Tongue (tissue), 2 donors: ENCODE data around the gene NPHP1. TPM values are rescaled to one million over a fixed set of nuclear protein-coding genes. Genes with fewer than 3 reads are reported as not detected.
"Not testable (repeated sequence)": the region's sequence is repeated elsewhere in the genome, so short reads cannot be mapped to it uniquely, and the experiment has no call there.

ENCODE experiments used
- DNase-seq: peaks from one replicate; pipeline ENCODE4 v3.0.0-alpha.2; 2015
- total RNA-seq: library from RNA; depleted of rRNA; stranded (reverse); fragments of >200 nt; gene quantifications from one replicate; pipeline ENCODE4 v1.2.3, GENCODE V29; 2014

The NPHP1 gene
- total RNA-seq, 1 donor from 2014 or later, result 7.5 TPM

DNA sequence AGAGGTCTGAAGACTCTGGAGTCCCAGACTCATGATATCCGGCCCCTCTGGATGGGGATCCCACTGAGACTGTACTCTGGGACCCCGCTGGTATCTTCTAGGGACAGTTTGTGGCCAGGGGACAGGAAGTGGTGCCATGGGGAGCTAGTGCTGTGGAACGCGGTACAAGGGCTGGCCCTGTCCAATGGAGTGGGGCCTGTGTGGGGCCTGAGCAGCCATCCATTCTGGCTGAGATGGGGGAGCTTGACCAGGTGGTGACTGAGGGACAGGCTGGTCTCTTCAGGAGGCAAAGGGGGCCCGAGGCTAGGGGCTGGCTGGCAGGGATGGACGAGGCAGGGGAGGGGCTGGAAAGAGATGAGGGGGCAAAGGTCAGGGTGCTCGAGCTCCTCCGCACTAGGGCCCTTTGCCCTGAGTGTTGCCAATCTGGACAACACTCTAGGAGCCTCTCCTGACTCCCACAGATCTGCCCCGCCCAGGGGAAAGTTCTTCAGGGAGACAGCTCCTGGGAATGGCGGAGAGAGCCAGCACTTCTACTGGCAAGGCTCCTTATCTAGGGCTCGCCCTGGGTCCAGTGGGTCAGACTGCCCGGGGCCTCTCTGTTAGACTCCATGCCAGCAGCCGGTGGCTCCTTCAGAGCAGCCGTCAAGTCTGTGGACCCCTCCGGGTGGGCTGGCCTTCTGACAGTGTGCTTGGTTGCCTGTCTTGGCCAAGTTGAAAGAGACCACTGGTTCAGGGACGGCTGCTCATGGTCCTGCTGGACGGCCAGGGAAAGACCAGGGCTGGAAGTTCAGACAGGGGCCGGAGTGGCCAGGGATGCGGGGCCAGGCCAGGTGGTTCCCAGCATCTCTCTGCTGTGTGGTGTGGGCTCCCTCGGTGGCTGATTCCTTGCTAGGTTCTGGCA, 101.5 kb downstream of the NPHP1 start:
- DNase-seq, result no peak

DNA sequence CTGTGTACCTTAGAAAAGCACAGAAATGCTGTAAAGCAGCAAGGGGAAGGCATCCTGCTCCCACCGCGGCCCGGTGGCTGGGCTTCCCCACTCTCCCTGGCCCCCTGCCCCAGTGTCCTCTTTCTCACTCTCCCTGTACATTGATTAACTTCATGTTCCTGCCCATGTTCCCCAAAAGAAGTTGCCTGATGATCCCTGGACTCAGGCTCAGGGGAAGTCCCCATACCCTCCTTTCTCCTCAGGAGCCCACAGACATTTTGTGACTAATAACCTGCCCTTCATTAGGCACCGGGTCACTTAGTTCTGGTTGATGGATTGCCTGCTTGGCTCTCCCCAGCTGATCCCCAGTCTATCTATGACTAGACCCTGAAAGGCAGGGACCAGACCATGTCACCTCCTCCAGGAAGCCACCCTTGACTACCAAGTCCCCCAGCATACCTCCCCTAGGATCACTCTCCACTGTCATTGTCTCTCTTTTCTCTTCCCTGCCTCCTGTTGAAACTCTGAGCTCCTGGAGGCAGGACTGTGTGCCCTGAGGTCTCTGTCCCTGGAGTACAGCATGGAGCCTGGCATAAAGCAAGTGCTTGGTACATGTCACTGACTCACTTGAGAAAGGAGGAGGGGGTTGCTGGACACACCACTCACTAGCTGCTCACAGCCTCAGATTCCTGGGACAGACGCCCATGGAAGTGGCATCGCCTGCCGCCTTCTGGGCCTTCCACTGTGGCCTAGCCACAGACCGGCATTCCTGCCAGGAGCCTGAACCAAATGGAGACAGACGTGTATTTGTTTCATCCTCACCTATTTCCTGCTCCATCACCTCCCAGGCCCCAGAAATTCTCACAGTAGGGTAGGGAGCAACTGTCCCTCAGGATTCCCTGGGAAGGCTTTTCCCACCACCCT, 102.7 kb downstream of the NPHP1 start:
- DNase-seq, result no peak

- DNase-seq, result peak; percentile 96
These were observed 103.5 kb downstream of the NPHP1 start for GRCh38 chr2:110101280-110101844.

- DNase-seq, result not testable (repeated sequence)
These were observed 103.9 kb downstream of the NPHP1 start for GRCh38 chr2:110100880-110101279.

GRCh38 chr2:110100480-110100879, 104.3 kb downstream of the NPHP1 start:
- no peak for DNase-seq

DNA sequence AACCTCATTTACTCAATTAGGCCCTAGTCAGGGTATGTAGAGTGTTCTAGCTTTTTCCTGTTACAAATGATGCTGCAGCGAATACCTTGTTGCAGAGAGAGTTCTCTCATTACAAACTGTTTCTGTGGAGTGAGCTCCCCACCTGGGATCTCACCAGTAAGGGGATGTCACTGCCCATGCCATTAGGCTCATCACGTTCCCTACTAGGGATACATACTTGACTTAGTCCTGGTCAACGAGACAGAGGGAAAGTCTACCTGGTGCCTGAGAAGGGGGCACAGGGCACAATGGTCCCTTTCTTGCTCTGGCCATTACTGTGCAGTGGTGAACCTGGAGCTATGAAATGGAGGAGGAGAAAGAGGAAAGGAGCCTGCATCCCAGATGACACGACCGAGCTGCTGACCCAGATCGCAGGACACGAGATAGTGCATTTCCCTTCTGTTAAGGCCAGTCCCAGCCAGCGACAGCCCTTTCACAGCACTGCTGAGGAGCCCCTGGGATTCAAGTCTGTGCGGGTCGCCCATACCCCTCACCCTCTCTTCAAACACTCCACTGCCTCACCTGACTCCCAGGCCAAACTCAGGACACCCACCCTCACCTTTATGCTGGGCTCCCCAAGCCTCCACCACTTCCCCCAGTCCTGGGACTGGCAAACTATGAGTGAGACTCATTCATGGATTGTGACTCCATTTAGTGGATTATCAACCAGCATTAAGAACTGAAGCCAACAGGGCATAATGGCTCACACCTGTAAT, 105.2 kb downstream of the NPHP1 start:
- no peak for DNase-seq

GRCh38 chr2:110099038-110099425, 105.8 kb downstream of the NPHP1 start:
- DNase-seq, result no peak

DNA sequence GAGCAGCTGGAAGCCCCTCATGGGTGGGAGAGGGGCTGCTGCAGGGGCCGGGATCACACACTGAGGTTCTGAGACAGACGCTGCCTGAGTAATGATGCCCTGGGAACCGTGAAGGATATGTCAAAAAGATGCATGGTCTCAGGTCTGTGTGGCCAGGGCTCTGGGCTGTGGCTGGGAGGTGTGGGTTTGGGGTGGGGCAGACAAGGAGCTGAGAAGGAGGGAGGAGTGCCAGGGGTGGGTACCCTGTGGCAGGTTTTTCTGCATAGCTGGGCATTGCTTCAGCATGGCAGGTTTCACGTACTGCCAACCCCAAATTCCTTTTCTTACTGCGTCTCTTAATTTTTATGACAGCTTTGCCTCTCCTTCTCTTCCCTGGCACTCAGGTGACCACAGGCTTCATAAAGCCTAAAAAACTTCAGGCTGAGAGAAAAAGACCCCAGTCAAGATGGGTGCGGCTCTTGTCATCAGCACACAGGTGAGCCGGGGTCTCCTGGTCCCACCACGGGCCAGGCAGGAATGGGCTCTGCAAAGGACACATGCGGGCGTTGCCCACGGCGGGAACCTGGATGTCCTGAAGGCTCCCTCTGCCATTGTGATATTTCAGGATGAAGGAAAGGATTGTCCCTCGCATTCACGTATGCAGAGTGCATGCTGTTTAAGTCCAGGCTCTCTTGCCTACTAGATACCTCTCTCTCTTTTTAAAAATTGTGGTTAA, 107.2 kb downstream of the NPHP1 start:
- no peak for DNase-seq

DNA sequence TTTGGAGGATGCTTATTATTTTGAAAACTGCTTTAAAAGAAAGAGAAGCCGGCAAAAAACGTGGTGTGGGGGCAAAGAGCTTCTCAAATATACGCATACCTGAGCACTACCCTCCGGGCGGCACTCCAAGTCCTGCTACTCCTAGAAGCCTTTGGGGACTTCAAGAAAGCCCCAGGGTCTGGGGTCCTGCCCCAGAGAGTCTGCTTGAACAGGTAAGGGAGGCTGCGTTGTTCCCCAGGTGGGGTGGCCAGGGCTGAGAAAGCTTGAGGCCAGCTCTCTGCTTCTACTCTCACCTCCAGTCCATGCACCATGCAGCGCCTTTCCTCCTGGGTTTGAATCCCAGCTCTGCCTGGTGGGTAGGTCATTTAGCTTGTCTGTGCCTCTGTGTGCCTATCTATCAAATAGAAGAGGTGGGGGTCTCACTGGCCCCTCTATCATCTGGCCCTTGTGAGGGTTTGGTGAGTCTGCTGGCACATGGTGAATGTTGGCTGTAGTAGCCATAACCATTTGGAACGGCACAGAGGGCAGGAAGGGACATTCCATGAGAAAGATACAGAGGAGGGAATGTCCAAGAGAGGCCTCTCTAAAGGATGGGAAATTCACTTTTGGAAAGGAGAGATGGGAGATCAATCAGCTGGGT, 108.7 kb downstream of the NPHP1 start:
- DNase-seq, result no peak

DNA sequence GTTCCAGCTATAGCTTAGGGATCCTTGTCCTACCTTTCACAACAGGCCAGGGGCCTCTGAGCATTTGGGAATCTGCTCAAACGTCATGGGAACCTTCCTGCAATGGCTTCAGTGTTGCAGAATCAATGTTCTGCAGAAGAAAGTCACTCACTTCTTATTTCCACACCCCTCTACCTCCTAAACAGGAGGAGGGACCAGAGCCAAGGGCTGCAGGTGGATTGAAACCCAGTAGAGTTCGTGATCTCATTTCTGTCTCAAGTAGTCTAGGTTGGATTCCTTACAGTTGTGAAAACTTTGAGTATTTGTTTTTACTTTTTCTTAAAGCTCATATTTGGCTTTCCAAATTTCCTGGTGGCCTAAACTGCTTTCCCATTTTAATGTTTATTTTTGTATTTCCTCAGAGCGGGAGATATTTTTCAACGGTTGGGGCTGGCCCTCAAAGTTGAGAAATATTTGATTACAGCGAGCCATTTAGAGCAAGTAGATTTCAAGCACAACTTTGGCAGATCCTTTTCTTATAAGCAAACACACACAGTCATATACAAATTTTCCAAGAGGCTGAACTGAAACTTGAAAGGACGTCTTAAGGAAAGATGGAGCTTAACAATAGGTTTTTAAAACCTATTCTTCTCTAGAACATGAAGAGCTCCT, 109.8 kb downstream of the NPHP1 start:
- not testable (repeated sequence) for DNase-seq

DNA sequence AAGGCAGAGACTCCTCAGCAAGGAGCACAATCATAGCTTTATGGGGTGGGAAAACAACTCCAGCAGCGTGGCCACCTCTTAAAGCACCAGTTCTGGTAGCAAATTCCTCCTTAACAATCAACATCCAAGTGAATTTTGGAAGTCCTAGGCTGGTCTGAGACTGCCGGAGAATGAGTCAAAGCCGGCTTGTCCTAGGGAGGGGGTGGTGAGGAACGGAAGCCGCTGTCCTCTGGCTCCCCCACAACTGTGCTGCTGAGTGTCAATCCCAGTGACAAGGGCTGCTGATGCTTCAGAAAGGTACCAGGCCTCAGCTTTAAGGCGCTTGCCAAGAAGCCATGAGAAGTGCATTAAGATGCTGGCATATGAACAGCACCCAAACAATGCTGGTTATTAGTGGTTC, 110.9 kb downstream of the NPHP1 start:
- DNase-seq, result not testable (repeated sequence)

DNA sequence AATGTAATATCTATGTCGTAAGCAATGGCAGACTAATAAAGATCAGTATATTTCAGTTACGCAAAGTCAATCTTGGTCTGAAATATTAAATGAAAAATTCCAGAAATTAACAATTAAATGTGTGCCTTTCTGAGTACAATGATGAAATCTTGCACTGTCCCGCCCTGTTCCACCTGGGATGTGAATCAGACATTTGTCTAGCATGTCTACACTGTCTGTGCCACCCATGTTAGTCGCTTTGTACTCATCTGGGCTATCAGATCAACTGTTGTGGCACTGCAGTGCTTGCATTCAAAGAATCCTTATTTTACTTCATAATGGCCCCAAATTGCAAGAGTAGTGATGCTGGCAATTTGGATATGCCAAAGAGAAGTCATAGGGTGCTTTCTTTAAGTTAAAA, 114.6 kb downstream of the NPHP1 start:
- not testable (repeated sequence) for DNase-seq

DNA sequence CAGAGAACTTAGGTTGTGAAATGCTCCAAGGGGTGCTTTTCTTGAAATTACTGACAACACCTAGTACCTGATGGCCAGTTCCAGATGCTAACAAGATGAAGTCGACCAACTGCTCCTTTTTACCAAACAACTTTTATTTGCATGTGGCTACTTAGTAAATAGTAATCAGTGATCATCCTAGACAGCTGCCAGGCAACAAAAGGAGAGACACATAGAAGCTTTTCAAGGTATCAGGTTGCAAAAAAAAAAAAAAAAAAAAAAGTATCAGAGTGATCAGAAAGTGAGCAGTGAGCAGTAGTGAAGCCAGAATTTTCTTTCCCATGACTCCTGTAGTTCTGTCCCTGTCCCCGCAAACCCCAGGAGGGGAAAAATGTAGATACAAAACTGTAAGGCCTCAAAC, 121.1 kb downstream of the NPHP1 start:
- DNase-seq, result not testable (repeated sequence)

DNA sequence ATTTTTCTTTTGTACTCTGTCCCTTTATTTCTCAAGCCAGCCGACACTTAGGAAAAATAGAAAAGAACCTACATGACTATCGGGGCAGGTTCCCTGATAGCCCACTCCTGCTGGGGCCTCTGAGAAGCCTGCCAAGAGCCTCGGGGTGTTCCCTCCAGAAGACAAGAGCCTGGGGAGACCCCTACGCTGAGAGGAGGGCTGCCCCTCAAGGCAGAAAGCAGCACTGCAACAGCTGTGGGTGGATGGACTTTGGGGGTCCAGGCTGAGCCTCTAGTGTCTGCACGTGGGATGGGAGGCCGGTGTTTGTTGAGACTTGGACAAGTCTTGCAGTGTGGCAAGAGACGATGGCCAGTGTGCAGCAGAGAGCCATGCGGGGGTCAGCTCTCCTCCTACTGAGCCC, 121.7 kb downstream of the NPHP1 start:
- not testable (repeated sequence) for DNase-seq

- not testable (repeated sequence) for DNase-seq
These were observed 126.7 kb downstream of the NPHP1 start for GRCh38 chr2:110078104-110078503.

DNA sequence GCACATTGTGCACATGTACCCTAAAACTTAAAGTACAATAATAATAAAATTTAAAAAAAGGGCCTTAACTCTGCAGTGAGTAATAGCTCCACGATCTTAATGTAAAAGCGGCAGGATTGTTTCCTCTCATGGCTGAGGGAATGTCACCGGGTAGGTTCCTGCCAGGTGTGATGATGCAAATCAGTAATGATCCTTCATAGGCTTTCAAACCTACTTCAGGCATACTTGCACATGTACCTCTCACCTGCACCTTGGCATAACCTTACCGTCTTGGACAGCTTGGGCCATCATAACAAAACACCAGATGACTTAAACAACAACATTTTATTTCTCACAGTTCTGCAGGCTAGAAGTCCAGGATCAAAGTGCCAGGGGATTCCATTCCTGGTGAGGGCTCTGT, 128.9 kb downstream of the NPHP1 start:
- not testable (repeated sequence) for DNase-seq
